HepG2 (cell line): ENCODE data around the gene WASF1. TPM values are rescaled to one million over a fixed set of nuclear protein-coding genes. Genes with fewer than 3 reads are reported as not detected.

Source experiments
- AHR ChIP-seq: IDR thresholded peaks from 2 replicates; pipeline ENCODE4 v1.6.1; 2018; ENCODE audit warnings: missing genetic modification reagents, missing compliant biosample characterization
- BHLHE40 ChIP-seq: IDR thresholded peaks from 2 replicates; pipeline ENCODE4 v1.6.1; 2011; ENCODE audit warnings: low read length, improper control_type of control experiment
- CEBPB ChIP-seq: IDR thresholded peaks from 2 replicates; pipeline ENCODE4 v1.6.1; 2011; ENCODE audit warnings: low read depth, low read length, improper control_type of control experiment, borderline replicate concordance
- E2F1 ChIP-seq: sonication (generic); formaldehyde crosslinking; IDR thresholded peaks from 2 replicates; pipeline ENCODE4 v1.5.0; 2020; ENCODE audit warnings: missing genetic modification reagents
- FOXK1 ChIP-seq: sonication (generic); formaldehyde crosslinking; IDR thresholded peaks from 2 replicates; pipeline ENCODE4 v1.4.0; 2020; ENCODE audit warnings: low read depth, missing genetic modification reagents, borderline replicate concordance
- ISX ChIP-seq: sonication (generic); formaldehyde crosslinking; conservative IDR thresholded peaks from 2 replicates; pipeline ENCODE4 v1.5.0; 2020; ENCODE audit warnings: missing genetic modification reagents
- MED13 ChIP-seq: sonication (generic); formaldehyde crosslinking; IDR thresholded peaks from 2 replicates; pipeline ENCODE4 v1.5.0; 2020; ENCODE audit warnings: missing genetic modification reagents
- NBN ChIP-seq: fragments of 450-650 bp; conservative IDR thresholded peaks from 2 replicates; pipeline ENCODE4 v1.6.1; 2017
- RAD21 ChIP-seq: fragments of 450-650 bp; formaldehyde crosslinking; IDR thresholded peaks from 2 replicates; pipeline ENCODE4 v1.5.0; 2020; ENCODE audit warnings: mild to moderate bottlenecking
- SETDB1 ChIP-seq: sonication (generic); formaldehyde crosslinking; IDR thresholded peaks from 2 replicates; pipeline ENCODE4 v1.5.1; 2020; ENCODE audit warnings: missing genetic modification reagents, mild to moderate bottlenecking, borderline replicate concordance
- SNAI1 ChIP-seq: sonication (generic); formaldehyde crosslinking; IDR thresholded peaks from 2 replicates; pipeline ENCODE4 v1.5.0; 2020; ENCODE audit warnings: mild to moderate bottlenecking, missing genetic modification reagents, borderline replicate concordance
- TOPORS ChIP-seq: sonication (generic); formaldehyde crosslinking; IDR thresholded peaks from 2 replicates; pipeline ENCODE4 v1.8.0; 2023; ENCODE audit warnings: mild to moderate bottlenecking, missing genetic modification reagents
- ZFP90 ChIP-seq: sonication (generic); formaldehyde crosslinking; IDR thresholded peaks from 2 replicates; pipeline ENCODE4 v1.8.0; 2022; ENCODE audit warnings: missing genetic modification reagents, mild to moderate bottlenecking, inconsistent platforms, borderline replicate concordance
- ZFP91 ChIP-seq: sonication (generic); formaldehyde crosslinking; IDR thresholded peaks from 2 replicates; pipeline ENCODE4 v1.9.0; 2022; ENCODE audit warnings: missing genetic modification reagents, mild to moderate bottlenecking, borderline replicate concordance
- ZNF205 ChIP-seq: IDR thresholded peaks from 2 replicates; pipeline ENCODE4 v1.6.1; 2018; ENCODE audit warnings: missing biosample characterization, missing genetic modification reagents
- ZNF275 ChIP-seq: sonication (generic); formaldehyde crosslinking; IDR thresholded peaks from 2 replicates; pipeline ENCODE4 v1.8.0; 2022; ENCODE audit warnings: missing genetic modification reagents, mild to moderate bottlenecking, inconsistent platforms, borderline replicate concordance
- ZNF317 ChIP-seq: sonication (generic); formaldehyde crosslinking; IDR thresholded peaks from 2 replicates; pipeline ENCODE4 v1.5.0; 2020; ENCODE audit warnings: mild to moderate bottlenecking, missing genetic modification reagents
- ZNF558 ChIP-seq: sonication (generic); formaldehyde crosslinking; IDR thresholded peaks from 2 replicates; pipeline ENCODE4 v1.9.0; 2022; ENCODE audit warnings: mild to moderate bottlenecking, missing genetic modification reagents, borderline replicate concordance
- ZNF773 ChIP-seq: sonication (generic); formaldehyde crosslinking; IDR thresholded peaks from 2 replicates; pipeline ENCODE4 v1.4.0; 2020; ENCODE audit warnings: missing genetic modification reagents, borderline replicate concordance
- polyA plus RNA-seq, 8 experiments: library from polyadenylated mRNA; depleted of rRNA in 3 of 8; stranded (reverse) in 7 of 8; unstranded in 1 of 8; fragments of >200 nt; fragmentation: Illumina TruSeq in 4 of 8; extraction: Trizol in 4 of 8; gene quantifications; 2 replicates each; pipeline versions ENCODE4 v1.2.1 to v1.2.3, GENCODE V29; 2011 to 2016; ENCODE audit warnings: low read depth in 4 of 8, missing spikeins in 1 of 8, mixed read lengths in 1 of 8; ENCODE audit not compliant: insufficient read depth in 1 of 8
- total RNA-seq, 5 experiments: library from RNA; depleted of rRNA; stranded (reverse); fragments of >200 nt; fragmentation: Illumina TruSeq; extraction: Trizol; gene quantifications; 2 replicates each; pipeline ENCODE4 v1.2.3, GENCODE V29; 2016; ENCODE audit warnings: low read depth in 1 of 5

WASF1 gene
- total and polyA plus RNA-seq, 2 of the 13 experiments (the other 11 are each of a cell fraction or from before 2014, with no cell fraction given) = 8.5 to 17.3 TPM

- TF ChIP-seq E2F1 (CRISPR knock-in tag) = peak; percentile 24; the same call in 1 of the 2 replicates
- TF ChIP-seq ZNF773 (CRISPR knock-in tag) = peak; percentile 62; the same call in 1 of the 2 replicates
- 0 out of 2 replicates have a peak, but pooled peaks have one; percentile 14 for TF ChIP-seq SNAI1 (CRISPR knock-in tag)
- peak; percentile 98 for TF ChIP-seq CEBPB
- 0 out of 2 replicates have a peak, but pooled peaks have one; percentile 28 for TF ChIP-seq SETDB1 (CRISPR knock-in tag)
- TF ChIP-seq TOPORS (CRISPR knock-in tag) = no peak
- TF ChIP-seq FOXK1 (CRISPR knock-in tag) = no peak; the same call in 1 of the 2 replicates
- no peak for TF ChIP-seq NBN
- peak; percentile 61; the same call in 1 of the 2 replicates for TF ChIP-seq ZFP90 (CRISPR knock-in tag)
- TF ChIP-seq ZNF317 (CRISPR knock-in tag) = peak; percentile 54; the same call in 1 of the 2 replicates
- TF ChIP-seq AHR (CRISPR knock-in tag) = no peak
- 0 out of 2 replicates have a peak, but pooled peaks have one; percentile 8 for TF ChIP-seq RAD21
- peak; percentile 42; the same call in 1 of the 2 replicates for TF ChIP-seq MED13 (CRISPR knock-in tag)
- TF ChIP-seq ZFP91 (CRISPR knock-in tag) = 0 out of 2 replicates have a peak, but pooled peaks have one; percentile 54
- TF ChIP-seq ISX (CRISPR knock-in tag) = no peak
- TF ChIP-seq ZNF275 (CRISPR knock-in tag) = 0 out of 2 replicates have a peak, but pooled peaks have one; percentile 31
- peak; percentile 80; the same call in 1 of the 2 replicates for TF ChIP-seq BHLHE40
- peak; percentile 36; the same call in 1 of the 2 replicates for TF ChIP-seq ZNF205 (CRISPR knock-in tag)
- TF ChIP-seq ZNF558 (CRISPR knock-in tag) = no peak; the same call in 1 of the 2 replicates
Observed at GRCh38 chr6:110179406-110180227, at the start of gene WASF1 (continued).
